ENCODE results near the gene PPP1R26.

- TF ChIP-seq CTCF (IDR thresholded peaks at IDR 0.05) (no peak), POLR2A (IDR thresholded peaks at IDR 0.05) (no peak), POLR2AphosphoS5 (IDR thresholded peaks at IDR 0.05; ENCODE audit: insufficient read depth in 1 of 2, low read depth in 1 of 2) (no peak)
These were observed 33.8 kb downstream of the PPP1R26 start for GRCh38 chr9:135513351-135513846.
